ENCODE measurements around the gene LTA4H. TPM values are rescaled to one million over a fixed set of nuclear protein-coding genes. Genes with fewer than 3 reads are reported as not detected.

Gene LTA4H
- total and polyA plus RNA-seq, 5 donors from 2014 or later, result 38.1 to 79.1 (median 68.6) TPM

DNA sequence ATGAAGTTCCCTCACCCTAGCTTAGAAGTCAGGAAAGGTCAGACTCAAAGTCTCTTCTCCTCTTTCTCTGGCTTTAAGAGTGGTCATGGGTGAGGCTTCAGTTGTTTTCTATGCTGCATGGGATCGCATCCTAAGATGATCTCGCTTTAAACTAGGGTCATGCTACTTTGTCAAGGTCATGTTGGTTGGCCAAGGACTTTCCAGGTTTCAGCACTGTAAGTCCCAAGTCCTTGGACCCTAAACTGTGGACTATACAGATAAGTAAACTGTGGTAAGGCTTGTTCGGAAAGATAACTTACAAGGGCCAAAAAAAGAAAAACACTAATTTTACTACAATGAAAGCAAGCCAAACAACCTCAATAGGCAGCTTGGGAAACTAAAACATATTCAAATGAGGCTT lies 56.6 kb downstream of the LTA4H start:
- Histone ChIP-seq H3K27ac (ENCODE audit: insufficient read depth, low read length, poor library complexity, severe bottlenecking) (no peak overlapping the region), H3K9me3 (ENCODE audit: control insufficient read depth in 2 of 2, low read length in 2 of 2) (no peaks in the 10 kb centered on the region), H3K27me3 (ENCODE audit: control insufficient read depth, insufficient read depth, low read length) (no peaks in the 10 kb centered on the region), H3K36me3 (ENCODE audit: control insufficient read depth, insufficient read depth, low read length) (no peaks in the 10 kb centered on the region), H3K4me1 (ENCODE audit: control insufficient read depth, insufficient read depth, low read length, poor library complexity, severe bottlenecking) (no peaks in the 10 kb centered on the region), H3K4me3 (ENCODE audit: low read depth, low read length) (no peak overlapping the region)
- Mint-ChIP-seq H3K4me3 (no peak overlapping the region), H3K4me1 (no peaks in the 10 kb centered on the region), H3K27ac (no peak overlapping the region), H3K27me3 (peaks cover 5% of the 10 kb centered on the region), H3K9me3 (no peaks in the 10 kb centered on the region), H3K36me3 (no peaks in the 10 kb centered on the region)
- DNase-seq, result no peak
- no peak for ATAC-seq (ENCODE audit: low read depth in 2 of 2)

DNA sequence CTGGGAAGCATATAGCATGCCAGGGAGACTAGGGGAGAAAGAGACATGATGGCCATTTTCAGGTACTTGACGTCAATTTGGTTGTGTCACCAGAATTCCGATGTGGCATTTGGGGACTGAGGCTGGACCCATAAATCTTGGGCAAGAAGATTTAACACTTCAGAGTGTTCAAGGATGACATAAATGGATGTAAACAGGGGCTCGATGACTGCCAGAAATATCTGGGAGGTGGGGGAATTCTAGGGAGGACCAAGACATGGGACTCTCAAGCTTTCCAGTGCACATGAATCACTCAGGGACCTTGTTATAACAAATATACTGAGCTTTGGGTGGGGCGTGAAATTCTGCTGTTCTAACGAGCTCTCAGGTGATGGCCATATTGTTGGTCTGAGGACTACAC lies 57.0 kb downstream of the LTA4H start:
- Mint-ChIP-seq H3K36me3 (peaks cover 3% of the 10 kb centered on the region), H3K4me1 (no peaks in the 10 kb centered on the region), H3K27ac (no peak overlapping the region), H3K4me3 (no peak overlapping the region), H3K27me3 (peaks cover 5% of the 10 kb centered on the region), H3K9me3 (no peaks in the 10 kb centered on the region)
- no peaks in the 10 kb centered on the region for H3K4me1 ChIP-seq (ENCODE audit: control insufficient read depth, insufficient read depth, low read length, poor library complexity, severe bottlenecking)
- ATAC-seq (ENCODE audit: low read depth in 2 of 2) (no peak), DNase-seq (no peak)
- H3K4me3 ChIP-seq (ENCODE audit: low read depth, low read length), result no peak overlapping the region
- no peak overlapping the region for H3K27ac ChIP-seq (ENCODE audit: insufficient read depth, low read length, poor library complexity, severe bottlenecking)
- H3K27me3 ChIP-seq (ENCODE audit: control insufficient read depth, insufficient read depth, low read length), result no peaks in the 10 kb centered on the region
- no peaks in the 10 kb centered on the region for H3K36me3 ChIP-seq (ENCODE audit: control insufficient read depth, insufficient read depth, low read length)
- no peaks in the 10 kb centered on the region for H3K9me3 ChIP-seq (ENCODE audit: control insufficient read depth in 2 of 2, low read length in 2 of 2)

DNA sequence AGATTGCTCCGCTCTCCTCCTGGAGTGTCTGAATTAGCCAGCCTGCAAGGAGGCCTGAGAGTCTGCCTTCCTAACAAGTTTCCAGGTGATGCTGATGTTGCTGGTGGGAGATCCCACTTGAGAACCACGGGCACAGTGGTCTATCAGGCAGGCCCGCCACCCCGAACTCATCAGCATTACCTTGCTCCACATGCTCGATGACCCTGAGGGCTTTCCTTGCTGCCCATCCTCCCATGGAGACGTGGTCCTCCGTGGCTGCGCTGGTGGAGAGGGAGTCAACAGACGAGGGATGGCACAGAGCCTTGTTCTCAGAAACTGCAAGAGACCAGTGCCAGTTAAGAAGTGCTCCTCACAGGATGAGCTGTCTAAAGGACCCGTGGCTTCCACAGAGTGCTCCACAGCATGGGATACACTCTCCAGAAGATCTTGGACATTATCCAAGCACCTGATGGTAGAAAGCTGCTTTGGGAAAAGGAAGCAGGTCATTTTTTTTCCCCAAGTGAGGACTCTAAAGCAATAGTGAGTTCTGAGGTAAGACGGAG lies 57.6 kb downstream of the LTA4H start:
- no peaks in the 10 kb centered on the region for H3K4me1 Mint-ChIP-seq
- H3K27me3 Mint-ChIP-seq, result peaks cover 5% of the 10 kb centered on the region
- H3K4me3 Mint-ChIP-seq, result no peak overlapping the region
- ATAC-seq (ENCODE audit: low read depth in 2 of 2), result no peak
- DNase-seq, result no peak
- H3K9me3 Mint-ChIP-seq, result no peaks in the 10 kb centered on the region
- Histone ChIP-seq H3K27ac (ENCODE audit: insufficient read depth, low read length, poor library complexity, severe bottlenecking) (no peak overlapping the region), H3K4me1 (ENCODE audit: control insufficient read depth, insufficient read depth, low read length, poor library complexity, severe bottlenecking) (no peaks in the 10 kb centered on the region), H3K9me3 (ENCODE audit: control insufficient read depth in 2 of 2, low read length in 2 of 2) (no peaks in the 10 kb centered on the region), H3K36me3 (ENCODE audit: control insufficient read depth, insufficient read depth, low read length) (no peaks in the 10 kb centered on the region), H3K27me3 (ENCODE audit: control insufficient read depth, insufficient read depth, low read length) (no peaks in the 10 kb centered on the region), H3K4me3 (ENCODE audit: low read depth, low read length) (no peak overlapping the region)
- H3K27ac Mint-ChIP-seq, result no peak overlapping the region
- peaks cover 6% of the 10 kb centered on the region for H3K36me3 Mint-ChIP-seq

DNA sequence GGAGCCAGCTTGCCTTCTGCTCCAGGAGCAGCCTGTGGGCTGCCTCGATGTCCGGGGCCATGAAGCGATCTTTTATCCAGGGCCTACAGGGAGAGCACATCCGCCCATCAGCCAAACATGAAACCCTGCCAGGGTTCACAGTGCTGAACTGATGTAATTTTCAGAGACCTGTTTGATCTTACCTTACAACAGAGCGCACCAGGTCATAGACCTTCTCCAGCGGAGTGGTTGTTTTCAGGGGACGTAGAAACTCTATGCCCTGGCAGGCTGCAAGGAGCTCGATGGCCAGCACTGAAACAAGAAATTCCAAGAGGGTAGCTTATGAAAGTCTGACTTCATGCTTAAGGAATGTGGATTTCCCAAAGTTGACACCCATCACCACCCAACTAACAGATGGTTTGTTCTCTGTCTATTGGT lies 59.0 kb downstream of the LTA4H start:
- no peak for DNase-seq
- H3K9me3 Mint-ChIP-seq, result no peaks in the 10 kb centered on the region
- Histone ChIP-seq H3K36me3 (ENCODE audit: control insufficient read depth, insufficient read depth, low read length) (no peaks in the 10 kb centered on the region), H3K27me3 (ENCODE audit: control insufficient read depth, insufficient read depth, low read length) (no peaks in the 10 kb centered on the region), H3K4me1 (ENCODE audit: control insufficient read depth, insufficient read depth, low read length, poor library complexity, severe bottlenecking) (no peaks in the 10 kb centered on the region), H3K27ac (ENCODE audit: insufficient read depth, low read length, poor library complexity, severe bottlenecking) (no peak overlapping the region), H3K9me3 (ENCODE audit: control insufficient read depth in 2 of 2, low read length in 2 of 2) (no peaks in the 10 kb centered on the region), H3K4me3 (ENCODE audit: low read depth, low read length) (no peak overlapping the region)
- H3K27ac Mint-ChIP-seq, result no peak overlapping the region
- no peak for ATAC-seq (ENCODE audit: low read depth in 2 of 2)
- peaks cover 5% of the 10 kb centered on the region for H3K27me3 Mint-ChIP-seq
- peaks cover 6% of the 10 kb centered on the region for H3K36me3 Mint-ChIP-seq
- H3K4me3 Mint-ChIP-seq, result no peak overlapping the region
- H3K4me1 Mint-ChIP-seq, result no peaks in the 10 kb centered on the region

DNA sequence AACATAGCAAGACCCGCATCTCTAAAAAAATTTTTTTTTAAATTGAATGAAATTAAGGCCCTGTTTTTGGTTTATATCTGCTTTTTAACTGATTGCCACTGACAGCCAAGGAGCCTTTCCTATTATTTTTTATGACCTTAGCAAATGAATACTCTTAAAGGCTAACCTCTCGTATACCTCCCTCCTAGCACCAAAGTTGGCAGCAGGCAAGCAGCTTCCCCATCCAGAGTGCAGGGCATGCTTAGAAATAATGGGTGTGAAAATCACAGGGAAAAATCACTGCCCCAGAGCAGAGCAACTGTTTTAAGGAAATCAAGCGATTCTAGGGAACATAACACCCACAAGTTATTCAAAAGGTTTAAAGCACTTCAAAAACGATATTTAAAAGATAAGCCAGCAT lies 59.9 kb downstream of the LTA4H start:
- H3K27me3 ChIP-seq (ENCODE audit: control insufficient read depth, insufficient read depth, low read length), result no peaks in the 10 kb centered on the region
- H3K4me3 Mint-ChIP-seq, result no peak overlapping the region
- H3K36me3 Mint-ChIP-seq, result peaks cover 6% of the 10 kb centered on the region
- no peak overlapping the region for H3K27ac Mint-ChIP-seq
- no peaks in the 10 kb centered on the region for H3K4me1 ChIP-seq (ENCODE audit: control insufficient read depth, insufficient read depth, low read length, poor library complexity, severe bottlenecking)
- no peak overlapping the region for H3K27ac ChIP-seq (ENCODE audit: insufficient read depth, low read length, poor library complexity, severe bottlenecking)
- H3K4me3 ChIP-seq (ENCODE audit: low read depth, low read length), result no peak overlapping the region
- H3K9me3 Mint-ChIP-seq, result no peaks in the 10 kb centered on the region
- ATAC-seq (ENCODE audit: low read depth in 2 of 2) (no peak), DNase-seq (no peak)
- H3K27me3 Mint-ChIP-seq, result peaks cover 5% of the 10 kb centered on the region
- H3K9me3 ChIP-seq (ENCODE audit: control insufficient read depth in 2 of 2, low read length in 2 of 2), result no peaks in the 10 kb centered on the region
- no peaks in the 10 kb centered on the region for H3K4me1 Mint-ChIP-seq
- no peaks in the 10 kb centered on the region for H3K36me3 ChIP-seq (ENCODE audit: control insufficient read depth, insufficient read depth, low read length)

DNA sequence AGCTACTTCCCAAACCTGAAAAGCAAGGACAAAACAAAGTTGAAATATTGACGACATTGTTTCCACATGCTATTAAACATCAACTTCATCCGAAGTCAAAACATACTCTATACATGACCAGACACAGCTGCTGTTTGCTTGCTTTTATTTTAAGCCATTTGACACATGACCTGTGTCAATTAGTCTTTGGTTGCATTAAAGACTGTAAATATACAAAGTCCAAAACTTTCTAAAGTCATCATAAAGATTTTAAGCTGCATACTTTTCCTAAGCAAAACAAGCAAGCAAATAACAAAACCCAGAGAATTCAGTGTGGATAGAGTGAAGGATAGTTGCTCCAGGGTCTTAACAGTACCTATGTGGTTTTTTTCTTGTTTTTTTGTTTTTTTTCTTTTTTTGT lies 61.0 kb downstream of the LTA4H start:
- Histone ChIP-seq H3K4me1 (ENCODE audit: control insufficient read depth, insufficient read depth, low read length, poor library complexity, severe bottlenecking) (no peaks in the 10 kb centered on the region), H3K27ac (ENCODE audit: insufficient read depth, low read length, poor library complexity, severe bottlenecking) (no peak overlapping the region), H3K36me3 (ENCODE audit: control insufficient read depth, insufficient read depth, low read length) (no peaks in the 10 kb centered on the region), H3K4me3 (ENCODE audit: low read depth, low read length) (no peak overlapping the region), H3K9me3 (ENCODE audit: control insufficient read depth in 2 of 2, low read length in 2 of 2) (no peaks in the 10 kb centered on the region), H3K27me3 (ENCODE audit: control insufficient read depth, insufficient read depth, low read length) (no peaks in the 10 kb centered on the region)
- DNase-seq, result no peak
- Mint-ChIP-seq H3K4me3 (no peak overlapping the region), H3K27ac (no peak overlapping the region), H3K36me3 (peaks cover 6% of the 10 kb centered on the region), H3K9me3 (peaks cover 0 to 1% (median 0%) of the 10 kb centered on the region in 7 donors), H3K4me1 (no peaks in the 10 kb centered on the region), H3K27me3 (no peaks in the 10 kb centered on the region)
- no peak for ATAC-seq (ENCODE audit: low read depth in 2 of 2)

DNA sequence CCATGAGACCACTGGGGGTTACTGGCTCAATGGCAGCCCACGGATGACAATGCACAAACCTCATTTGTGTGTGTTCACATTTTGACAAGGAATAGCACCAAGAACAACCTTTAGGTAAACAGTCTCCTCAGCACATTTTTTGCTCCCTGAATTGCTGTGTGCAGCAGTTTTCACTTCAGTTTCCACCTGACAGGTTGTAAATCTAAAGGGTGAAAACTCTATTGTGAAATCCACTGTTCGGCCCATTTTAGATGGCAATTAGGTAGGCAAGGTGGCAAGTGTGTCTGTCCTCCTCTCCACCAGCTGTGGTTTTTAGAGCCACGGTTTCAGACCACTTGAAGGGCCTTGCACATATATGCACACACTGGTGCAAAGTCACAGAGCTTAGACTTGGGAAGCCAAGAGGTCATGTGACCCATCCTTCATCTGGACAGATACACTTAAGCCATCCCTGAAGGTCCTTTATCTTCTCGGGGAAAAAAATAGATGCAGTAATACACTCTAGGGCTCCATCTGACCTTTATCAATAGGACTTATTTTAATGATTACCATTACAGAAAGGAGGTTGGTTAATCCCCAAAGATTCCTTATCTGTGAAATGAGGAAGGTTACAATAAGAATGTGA lies 62.4 kb downstream of the LTA4H start:
- Histone ChIP-seq H3K27me3 (ENCODE audit: control insufficient read depth, insufficient read depth, low read length) (no peaks in the 10 kb centered on the region), H3K9me3 (ENCODE audit: control insufficient read depth in 2 of 2, low read length in 2 of 2) (no peaks in the 10 kb centered on the region), H3K4me1 (ENCODE audit: control insufficient read depth, insufficient read depth, low read length, poor library complexity, severe bottlenecking) (no peaks in the 10 kb centered on the region), H3K27ac (ENCODE audit: insufficient read depth, low read length, poor library complexity, severe bottlenecking) (no peak overlapping the region), H3K36me3 (ENCODE audit: control insufficient read depth, insufficient read depth, low read length) (no peaks in the 10 kb centered on the region), H3K4me3 (ENCODE audit: low read depth, low read length) (no peak overlapping the region)
- Mint-ChIP-seq H3K4me1 (no peaks in the 10 kb centered on the region), H3K9me3 (peaks cover 0 to 1% (median 0%) of the 10 kb centered on the region in 7 donors), H3K4me3 (no peak overlapping the region), H3K27ac (no peak overlapping the region), H3K27me3 (no peaks in the 10 kb centered on the region), H3K36me3 (peaks cover 11% of the 10 kb centered on the region)
- no peak for ATAC-seq (ENCODE audit: low read depth in 2 of 2)
- DNase-seq, result no peak

DNA sequence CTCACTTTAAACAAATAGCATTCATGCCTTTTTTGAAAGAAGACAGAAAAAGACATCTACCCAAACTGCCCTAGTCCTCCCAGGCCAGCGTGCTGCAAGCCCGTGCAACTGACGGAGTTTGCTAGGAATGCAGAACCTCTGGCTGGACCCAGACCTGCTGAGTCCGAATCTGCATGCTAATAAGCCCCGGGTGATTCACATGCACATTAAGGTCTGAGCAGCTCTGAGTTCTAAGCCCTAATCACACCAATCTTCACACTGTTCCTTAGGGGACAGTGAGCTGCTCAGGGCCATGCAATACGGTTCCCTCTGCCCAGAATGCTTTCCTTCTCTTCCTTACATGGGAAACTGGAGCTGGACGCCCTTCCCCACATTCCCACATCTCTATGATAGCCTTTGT lies 64.5 kb downstream of the LTA4H start:
- DNase-seq (no peak), ATAC-seq (ENCODE audit: low read depth in 2 of 2) (no peak)
- Histone ChIP-seq H3K27ac (ENCODE audit: insufficient read depth, low read length, poor library complexity, severe bottlenecking) (no peak overlapping the region), H3K36me3 (ENCODE audit: control insufficient read depth, insufficient read depth, low read length) (peaks cover 6% of the 10 kb centered on the region), H3K4me3 (ENCODE audit: low read depth, low read length) (no peak overlapping the region), H3K27me3 (ENCODE audit: control insufficient read depth, insufficient read depth, low read length) (no peaks in the 10 kb centered on the region), H3K4me1 (ENCODE audit: control insufficient read depth, insufficient read depth, low read length, poor library complexity, severe bottlenecking) (no peaks in the 10 kb centered on the region), H3K9me3 (ENCODE audit: control insufficient read depth in 2 of 2, low read length in 2 of 2) (no peaks in the 10 kb centered on the region)
- H3K4me3 Mint-ChIP-seq, result no peak overlapping the region
- H3K9me3 Mint-ChIP-seq, result peaks cover 0 to 1% (median 0%) of the 10 kb centered on the region in 7 donors
- peaks cover 0 to 2% (median 0%) of the 10 kb centered on the region in 4 donors for H3K4me1 Mint-ChIP-seq
- H3K27ac Mint-ChIP-seq, result no peak overlapping the region
- peaks cover 20% of the 10 kb centered on the region for H3K36me3 Mint-ChIP-seq
- H3K27me3 Mint-ChIP-seq, result peaks cover 5% of the 10 kb centered on the region
